Midbrain (tissue), 1 donor: Measurements from ENCODE around the gene CCDC91.

Experiments
- DNase-seq: peaks from one replicate; lab custom pipeline; 2025; lab: John Stamatoyannopoulos, UW

Gene CCDC91, protein sequence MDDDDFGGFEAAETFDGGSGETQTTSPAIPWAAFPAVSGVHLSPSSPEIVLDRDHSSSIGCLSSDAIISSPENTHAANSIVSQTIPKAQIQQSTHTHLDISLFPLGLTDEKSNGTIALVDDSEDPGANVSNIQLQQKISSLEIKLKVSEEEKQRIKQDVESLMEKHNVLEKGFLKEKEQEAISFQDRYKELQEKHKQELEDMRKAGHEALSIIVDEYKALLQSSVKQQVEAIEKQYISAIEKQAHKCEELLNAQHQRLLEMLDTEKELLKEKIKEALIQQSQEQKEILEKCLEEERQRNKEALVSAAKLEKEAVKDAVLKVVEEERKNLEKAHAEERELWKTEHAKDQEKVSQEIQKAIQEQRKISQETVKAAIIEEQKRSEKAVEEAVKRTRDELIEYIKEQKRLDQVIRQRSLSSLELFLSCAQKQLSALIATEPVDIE

DNA sequence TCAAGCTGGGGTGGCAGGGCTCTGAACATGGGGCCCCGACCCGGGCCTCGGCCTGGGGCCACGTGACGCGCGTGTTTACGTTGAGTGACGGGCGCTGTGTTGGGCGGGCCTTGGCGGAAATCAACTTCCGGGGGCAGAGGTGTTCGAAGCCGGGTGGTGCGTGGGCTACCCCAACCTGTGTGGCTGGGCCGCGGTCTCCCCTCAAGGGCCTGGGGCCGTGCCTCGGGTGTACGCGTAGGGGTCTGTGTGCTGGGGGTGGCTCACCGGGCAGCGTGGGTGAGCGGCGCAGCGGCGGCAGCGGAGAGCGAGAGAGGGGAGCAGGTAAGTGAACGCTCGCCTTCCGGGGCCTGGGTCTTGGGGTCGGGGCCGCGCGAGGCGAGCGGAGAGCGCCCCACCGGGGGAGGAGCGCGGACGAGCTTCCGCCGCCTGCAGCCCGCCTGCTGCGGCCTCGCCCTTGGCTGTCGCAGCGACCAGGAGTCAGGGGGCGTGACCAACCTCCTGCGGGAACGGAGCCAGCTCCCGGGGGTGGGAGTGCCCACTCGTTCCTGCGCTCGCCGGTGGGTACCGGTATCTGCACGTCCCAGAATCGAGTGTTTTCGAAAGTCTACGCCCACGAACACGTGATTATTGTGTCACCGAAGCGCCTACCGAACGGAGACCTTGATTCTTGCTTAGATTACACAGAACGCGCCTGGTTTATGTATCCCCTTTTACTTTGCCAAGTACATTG, at the start of gene CCDC91:
CCDC91 (plus strand) TSS at position 136 of the 730 bp plus-strand sequence. CDS start 66,760 bp downstream, outside the sequence.
- DNase-seq = peak; percentile 78

DNA sequence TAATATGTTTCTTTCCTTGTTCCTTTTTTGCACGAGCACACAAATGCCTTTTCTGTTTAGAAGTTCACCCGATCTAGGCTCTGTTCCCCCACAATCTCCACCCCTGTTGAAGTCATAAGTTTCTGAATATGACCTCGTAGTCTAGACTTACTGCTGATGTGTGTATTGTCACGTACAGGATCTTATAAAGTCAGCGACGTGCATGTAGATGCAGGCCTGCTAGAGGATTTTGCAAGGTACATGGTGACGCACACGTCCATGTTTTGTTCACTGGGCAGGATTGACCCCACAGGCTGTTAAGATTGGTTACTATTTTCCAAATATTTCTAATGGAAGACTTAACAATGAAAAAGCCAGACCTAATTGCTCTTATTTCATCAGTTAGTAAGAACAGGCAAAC, 46.2 kb upstream of the CCDC91 start:
- no peak for DNase-seq

DNA sequence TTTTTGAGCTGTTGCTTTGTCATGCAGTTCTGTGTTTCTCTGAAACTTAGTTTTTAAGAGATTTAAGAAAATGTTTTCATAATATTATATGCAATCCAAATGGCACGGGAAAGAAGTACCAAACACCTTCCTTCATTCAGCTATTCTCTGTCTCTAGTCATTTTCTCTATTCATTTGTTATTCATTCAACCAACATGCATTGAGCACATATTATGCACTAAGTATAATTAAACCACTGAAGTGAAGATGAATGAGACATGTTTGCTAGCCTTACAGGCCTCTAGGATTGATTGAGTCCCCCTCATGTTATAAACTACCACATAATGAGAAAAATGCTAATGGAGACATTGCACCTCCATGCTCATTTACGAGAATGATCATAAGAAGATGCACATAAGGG, 45.7 kb upstream of the CCDC91 start:
- no peak for DNase-seq

- no peak for DNase-seq
Observed at GRCh38 chr12:28145216-28145615, 45.0 kb upstream of the CCDC91 start.

DNA sequence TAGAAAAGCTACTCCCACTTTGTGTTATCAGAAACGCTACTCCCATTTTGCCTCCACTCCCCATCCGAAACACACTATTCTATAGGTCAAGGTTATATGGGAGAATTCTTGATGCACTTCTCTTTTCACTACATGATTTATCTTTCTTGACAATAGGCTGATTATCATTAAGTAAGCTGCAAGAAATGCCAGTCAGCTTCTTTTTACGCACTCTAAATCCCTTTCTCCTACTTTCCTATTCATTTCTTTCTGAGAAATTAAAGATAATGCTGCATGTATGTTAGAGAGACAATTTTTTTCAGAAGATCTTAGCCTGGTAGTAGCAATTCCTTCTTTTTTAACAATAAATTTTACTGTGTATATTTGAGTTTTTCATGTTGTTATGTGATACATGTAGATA, 41.0 kb upstream of the CCDC91 start:
- no peak for DNase-seq

DNA sequence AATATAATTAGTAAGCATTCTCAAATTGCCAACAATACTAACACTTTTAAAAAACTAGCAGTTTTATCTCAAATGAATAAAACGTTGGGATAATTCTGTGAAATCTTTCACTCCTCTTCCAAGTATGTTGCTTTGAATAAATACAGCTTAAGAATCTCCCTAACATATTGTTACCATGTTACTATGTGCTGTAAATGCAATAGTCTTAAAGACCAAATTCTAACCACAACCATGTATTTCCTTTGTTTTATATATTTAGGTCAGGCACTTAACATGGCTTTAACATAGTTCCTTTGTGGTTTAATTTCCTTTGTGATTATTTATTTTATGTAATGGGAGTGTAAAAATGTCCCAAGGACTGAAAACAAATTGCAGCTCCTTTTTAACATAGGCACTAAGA, 33.9 kb upstream of the CCDC91 start:
- DNase-seq = no peak

DNA sequence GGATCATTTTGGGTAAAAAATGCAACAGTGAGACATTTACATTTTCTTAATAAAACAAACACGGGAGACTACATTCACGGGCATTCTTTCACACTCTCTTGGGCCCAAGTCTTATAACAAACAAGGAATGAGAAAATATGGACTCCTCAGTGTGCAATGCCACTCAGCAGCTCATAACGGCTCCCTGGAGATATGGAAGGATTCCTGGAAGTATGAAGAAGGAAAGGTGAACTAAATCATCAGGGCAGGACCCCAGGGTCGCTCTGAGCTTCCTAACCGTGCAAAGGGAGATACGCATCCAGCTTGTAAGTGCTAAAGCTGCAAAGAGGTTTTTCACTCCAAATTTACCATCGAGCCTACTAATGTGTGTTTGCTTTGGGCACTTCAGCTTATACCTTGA, 33.5 kb upstream of the CCDC91 start:
- no peak for DNase-seq

DNA sequence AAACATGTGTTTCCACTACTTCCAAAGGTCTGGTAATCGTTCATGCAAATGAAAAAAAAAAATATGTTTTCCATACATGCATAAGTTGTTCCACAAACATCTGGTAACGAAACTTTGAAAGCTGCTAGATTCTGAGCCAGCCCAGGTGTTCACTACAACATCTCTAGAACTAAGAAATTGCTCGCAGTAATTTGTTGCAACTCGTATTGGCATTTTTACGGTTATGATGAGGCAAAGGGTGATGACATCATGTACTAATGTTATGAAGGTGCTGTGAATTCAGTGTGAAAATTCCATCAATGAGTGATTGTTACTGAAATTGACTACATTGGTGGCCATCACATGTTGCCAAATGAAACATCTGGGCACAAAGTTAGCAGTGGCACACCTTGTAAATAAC, 31.9 kb upstream of the CCDC91 start:
- no peak for DNase-seq

- DNase-seq = no peak
Observed at GRCh38 chr12:28159688-28160087, 30.6 kb upstream of the CCDC91 start.

GRCh38 chr12:28161697-28162096, 28.6 kb upstream of the CCDC91 start:
- no peak for DNase-seq

DNA sequence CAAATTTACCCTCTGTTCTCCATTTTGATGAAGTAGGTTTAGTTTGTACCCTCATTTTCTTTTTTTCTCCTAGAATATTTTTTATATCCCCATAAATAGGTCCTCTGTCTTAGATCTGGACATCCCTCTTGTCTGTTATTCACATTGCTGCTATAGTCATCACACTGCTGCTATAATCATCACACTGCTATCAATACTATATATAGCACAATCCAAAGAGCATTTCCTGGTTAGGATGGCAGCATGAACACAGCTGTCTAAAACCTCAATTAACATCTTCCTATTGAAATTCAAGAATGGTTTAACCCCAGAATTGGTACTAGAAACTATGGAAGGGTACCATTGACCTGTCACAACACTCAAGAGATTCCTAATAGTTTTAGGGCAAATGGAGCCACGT, 27.6 kb upstream of the CCDC91 start:
- DNase-seq = no peak

DNA sequence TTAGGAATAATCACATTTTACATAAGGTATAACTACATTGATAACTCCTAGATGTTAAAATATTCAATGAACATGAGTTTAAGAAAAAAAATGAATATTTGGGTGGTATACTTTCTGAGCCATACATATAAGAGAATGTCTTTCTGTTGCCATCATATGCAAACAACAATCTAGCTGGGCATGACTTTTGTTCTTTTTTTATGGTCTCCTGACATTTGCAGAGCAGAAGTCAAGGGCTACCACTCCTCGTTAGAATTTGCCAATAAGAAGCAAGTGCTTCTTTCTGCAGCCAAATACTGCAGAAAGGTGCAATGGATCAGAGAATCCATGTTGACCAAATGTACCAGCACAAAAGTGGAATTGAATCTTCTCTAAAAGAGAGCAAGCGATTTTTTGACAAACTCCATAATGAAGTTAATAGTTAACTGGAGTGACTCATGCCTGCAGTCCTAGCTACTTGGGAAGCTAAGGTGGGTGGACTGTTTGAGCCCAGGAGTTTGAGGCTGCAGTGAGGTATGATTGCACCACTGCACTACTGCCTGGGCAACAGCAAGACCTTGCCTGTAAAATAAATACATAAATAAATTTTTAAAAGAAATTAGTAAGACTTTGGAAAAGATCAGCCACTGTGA, 25.5 kb upstream of the CCDC91 start:
- DNase-seq = no peak

- no peak for DNase-seq
Observed at GRCh38 chr12:28167981-28168485, 22.2 kb upstream of the CCDC91 start.

GRCh38 chr12:28171356-28172060, 18.7 kb upstream of the CCDC91 start:
- DNase-seq = no peak

DNA sequence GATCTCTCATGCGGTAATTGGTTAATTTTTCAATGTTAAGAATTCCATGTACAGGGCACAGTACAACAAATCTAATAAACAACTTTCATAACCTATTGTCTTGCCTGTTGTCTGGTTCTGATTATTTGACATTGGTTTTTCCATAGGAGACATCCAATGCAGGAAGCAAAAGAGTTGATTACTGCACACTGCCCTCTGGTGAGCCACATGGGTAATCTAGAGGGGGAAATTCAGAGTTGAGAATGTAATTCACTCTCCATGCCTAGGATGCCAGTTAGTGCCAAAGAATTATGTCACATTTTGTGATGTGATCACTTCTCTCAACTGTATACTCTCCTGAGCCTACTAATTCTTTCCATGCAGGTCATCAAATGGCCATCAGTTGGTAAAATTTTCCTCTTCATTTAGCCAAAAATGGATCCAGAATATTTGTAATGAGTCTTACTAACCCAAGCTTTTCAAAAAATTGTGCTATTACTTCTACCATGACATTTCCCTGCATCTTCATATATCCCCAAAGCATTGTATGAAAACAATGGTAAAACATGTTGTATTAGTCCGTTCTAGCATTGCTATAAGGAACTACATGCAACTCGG, 17.7 kb upstream of the CCDC91 start:
- no peak for DNase-seq

DNA sequence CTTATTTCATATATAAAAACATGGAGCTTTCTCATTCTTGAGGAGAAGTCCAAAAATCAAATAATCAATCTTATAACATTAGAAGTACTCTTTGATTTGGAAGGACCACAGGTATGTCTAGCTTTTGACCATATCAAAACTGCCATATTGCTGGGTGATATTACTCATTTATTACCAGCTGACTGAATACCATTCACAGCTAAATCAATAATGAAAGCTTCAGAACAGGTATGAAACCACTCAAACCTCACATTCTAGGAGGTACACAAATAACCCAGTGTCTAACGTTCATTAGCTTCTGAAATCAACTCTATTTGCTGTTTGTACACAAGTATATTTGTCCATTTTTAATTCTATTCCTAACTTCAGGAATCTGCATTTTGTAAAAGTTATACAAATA, 16.8 kb upstream of the CCDC91 start:
- no peak for DNase-seq

DNA sequence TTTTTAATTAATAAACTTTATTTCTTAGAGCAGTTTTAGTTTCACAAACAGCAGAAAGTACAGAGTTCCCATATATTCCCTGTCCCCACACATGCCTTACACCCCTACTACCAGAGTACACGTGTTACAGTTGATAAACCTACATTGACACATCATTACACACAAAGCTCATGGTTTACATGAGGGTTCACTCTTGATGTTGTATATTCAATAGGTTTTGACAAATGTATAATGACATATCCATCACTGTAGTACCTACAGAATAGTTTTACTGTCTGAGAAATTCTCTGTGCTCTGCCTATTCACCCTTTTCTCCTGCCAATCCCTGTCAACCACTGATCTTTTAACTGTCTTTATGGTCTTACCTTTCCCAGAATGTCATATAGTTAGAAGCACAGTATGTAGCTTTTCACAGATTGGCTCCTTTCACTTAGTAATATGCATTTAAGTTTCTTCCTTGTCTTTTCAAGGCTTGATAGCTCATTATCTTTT, 15.1 kb upstream of the CCDC91 start:
- no peak for DNase-seq

DNA sequence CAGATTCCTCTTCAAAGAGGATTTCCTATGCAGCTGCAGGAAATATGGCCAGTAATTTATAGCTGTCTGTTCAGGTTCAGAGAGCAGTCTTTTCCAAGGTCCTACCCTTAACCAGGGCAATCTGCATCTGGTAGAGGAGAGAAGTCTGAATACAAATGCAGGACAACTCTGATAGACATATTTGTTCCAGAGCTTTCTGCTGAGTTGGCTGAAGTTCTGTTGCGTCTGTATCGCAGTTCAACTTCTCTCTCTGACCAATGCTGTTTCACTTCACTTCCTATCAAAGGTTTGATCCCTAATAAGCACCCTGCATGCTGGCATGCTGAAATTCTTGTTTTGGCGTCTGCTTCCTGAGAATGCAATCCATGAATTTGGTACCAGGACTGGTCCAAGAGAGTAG, 14.0 kb upstream of the CCDC91 start:
- no peak for DNase-seq

GRCh38 chr12:28177461-28177860, 12.8 kb upstream of the CCDC91 start:
- DNase-seq = no peak

GRCh38 chr12:28177905-28178304, 12.4 kb upstream of the CCDC91 start:
- no peak for DNase-seq

DNA sequence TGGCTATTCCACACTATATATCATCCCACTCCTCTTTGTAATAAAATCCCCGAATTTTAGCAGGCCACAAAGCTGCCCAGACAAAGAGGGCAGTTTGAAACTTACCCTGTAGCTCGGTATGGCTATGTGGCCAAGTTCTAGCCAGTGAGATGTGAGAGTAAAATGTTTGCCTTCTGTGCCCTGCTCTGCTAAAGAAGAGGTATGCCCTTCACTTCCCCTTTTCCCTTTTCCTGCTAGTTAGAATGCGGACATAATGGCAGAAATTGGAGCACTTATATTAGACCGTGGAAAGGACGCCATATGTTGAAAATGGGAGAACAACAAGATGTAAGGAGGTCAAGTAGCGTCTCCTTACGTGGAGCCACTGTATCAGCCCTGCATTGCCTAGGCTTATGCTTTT, 11.5 kb upstream of the CCDC91 start:
- DNase-seq = no peak
